ENCODE results near the gene SLC26A11. TPM values are rescaled to one million over a fixed set of nuclear protein-coding genes. Genes with fewer than 3 reads are reported as not detected.
A peak's percentile ranks its signal among the peaks of the same experiment; 100 is the strongest.

SLC26A11 gene
- total and polyA plus RNA-seq, 2 of the 13 experiments (the other 11 are each of a cell fraction or from before 2014, with no cell fraction given), result 8.7 to 13.2 TPM

- no peak for TF ChIP-seq ZHX2 (IDR thresholded peaks at IDR 0.05; ENCODE audit: low read depth)
- peak; percentile 59; the same call in 1 of the 2 replicates for TF ChIP-seq ZHX2 (CRISPR knock-in tag; IDR thresholded peaks at IDR 0.05; ENCODE audit: borderline replicate concordance)
- TF ChIP-seq THYN1 (CRISPR knock-in tag; IDR thresholded peaks at IDR 0.05; ENCODE audit: borderline replicate concordance, low read depth), result no peak
- TF ChIP-seq ZNF329 (CRISPR knock-in tag; IDR thresholded peaks at IDR 0.05; ENCODE audit: low read depth), result no peak
- no peak for TF ChIP-seq ZNF746 (CRISPR knock-in tag; IDR thresholded peaks at IDR 0.05)
- TF ChIP-seq CBFB (CRISPR knock-in tag; IDR thresholded peaks at IDR 0.05), result peak; percentile 26; the same call in 1 of the 2 replicates
- TF ChIP-seq ZNF709 (CRISPR knock-in tag; IDR thresholded peaks at IDR 0.05), result peak; percentile 22; the same call in 1 of the 2 replicates
- TF ChIP-seq HIVEP1 (CRISPR knock-in tag; IDR thresholded peaks at IDR 0.05), result no peak; the same call in 1 of the 2 replicates
- no peak for TF ChIP-seq ZNF660 (CRISPR knock-in tag; IDR thresholded peaks at IDR 0.05; ENCODE audit: borderline replicate concordance, low read depth)
- no peak for TF ChIP-seq NR2F6 (IDR thresholded peaks at IDR 0.05)
- peak; percentile 18; the same call in 1 of the 2 replicates for TF ChIP-seq NR2F6 (CRISPR knock-in tag; IDR thresholded peaks at IDR 0.05)
- TF ChIP-seq ZFP36L2 (CRISPR knock-in tag; IDR thresholded peaks at IDR 0.05), result no peak
- TF ChIP-seq ZFP41 (CRISPR knock-in tag; IDR thresholded peaks at IDR 0.05; ENCODE audit: borderline replicate concordance), result peak; percentile 77; the same call in 1 of the 2 replicates
- peak; percentile 71; the same call in 1 of the 2 replicates for TF ChIP-seq EEA1 (CRISPR knock-in tag; IDR thresholded peaks at IDR 0.05; ENCODE audit: borderline replicate concordance)
- TF ChIP-seq ZNF7 (CRISPR knock-in tag; IDR thresholded peaks at IDR 0.05), result no peak
- TF ChIP-seq ZNF367 (CRISPR knock-in tag; IDR thresholded peaks at IDR 0.05; ENCODE audit: borderline replicate concordance), result no peak
- TF ChIP-seq SALL2 (CRISPR knock-in tag; IDR thresholded peaks at IDR 0.05), result no peak
- no peak for TF ChIP-seq HOXA9 (CRISPR knock-in tag; IDR thresholded peaks at IDR 0.05; ENCODE audit: borderline replicate concordance)
- peak; percentile 53; the same call in 1 of the 2 replicates for TF ChIP-seq RELA (CRISPR knock-in tag; IDR thresholded peaks at IDR 0.05)
- no peak for TF ChIP-seq NONO (IDR thresholded peaks at IDR 0.05)
- peak; percentile 60; the same call in 1 of the 2 replicates for TF ChIP-seq NONO (CRISPR knock-in tag; conservative IDR thresholded peaks at IDR 0.05)
- TF ChIP-seq TCF7L2 (IDR thresholded peaks at IDR 0.05; ENCODE audit: low read depth, low read length), result no peak
- no peak for TF ChIP-seq RFX3 (CRISPR knock-in tag; IDR thresholded peaks at IDR 0.05)
- TF ChIP-seq BCL6 (CRISPR knock-in tag; IDR thresholded peaks at IDR 0.05), result peak; percentile 33; the same call in 1 of the 2 replicates
- TF ChIP-seq ZNF17 (CRISPR knock-in tag; IDR thresholded peaks at IDR 0.05), result no peak
- TF ChIP-seq ZNF282 (IDR thresholded peaks at IDR 0.05; ENCODE audit: partially characterized antibody), result no peak
- no peak for TF ChIP-seq CBX2 (IDR thresholded peaks at IDR 0.05; ENCODE audit: low read depth, low read length)
- TF ChIP-seq CBX2 (CRISPR knock-in tag; IDR thresholded peaks at IDR 0.05; ENCODE audit: low read depth), result no peak
- no peak for TF ChIP-seq HMG20A (CRISPR knock-in tag; IDR thresholded peaks at IDR 0.05; ENCODE audit: borderline replicate concordance)
These were observed at the start of gene SLC26A11, which contains the start of gene SGSH (continued) for GRCh38 chr17:80220054-80220735.

Data from HepG2 (cell line).